Nephron (organoid): Measurements from ENCODE around the gene TPM1.

Experiments
- H3K27ac Mint-ChIP-seq, 3 experiments: 2 replicates each; pipeline ENCODE4 v1.8.0; 2020; ENCODE audit warnings: mixed read lengths in 3 of 3, mild to moderate bottlenecking in 2 of 3, moderate library complexity in 1 of 3
- H3K27me3 Mint-ChIP-seq: 2 replicates; pipeline ENCODE4 v1.8.0; 2021; ENCODE audit warnings: low read depth, mild to moderate bottlenecking, moderate library complexity, mixed read lengths
- H3K36me3 Mint-ChIP-seq: 2 replicates; pipeline ENCODE4 v1.8.0; 2020; ENCODE audit warnings: low read depth, mixed read lengths
- H3K4me1 Mint-ChIP-seq: 2 replicates; pipeline ENCODE4 v1.8.0; 2020; ENCODE audit warnings: mixed read lengths
- H3K4me3 Mint-ChIP-seq, 3 experiments: 2 replicates each; pipeline ENCODE4 v1.8.0; 2020; ENCODE audit warnings: mild to moderate bottlenecking in 3 of 3, mixed read lengths in 3 of 3, moderate library complexity in 2 of 3
- H3K9me3 Mint-ChIP-seq: 2 replicates; pipeline ENCODE4 v1.8.0; 2020; ENCODE audit warnings: mixed read lengths
- CTCF ChIP-seq, 3 experiments: fragments of 200-600 bp; sonication (generic); IDR thresholded peaks; one replicate each; pipeline ENCODE4 v1.5.0; 2021; ENCODE audit warnings: antibody characterized with exemption in 3 of 3; ENCODE audit not compliant: unreplicated experiment in 3 of 3

TPM1 gene

GRCh38 chr15:63050731-63051155 lies 8.2 kb downstream of the TPM1 start:
- Mint-ChIP-seq H3K27ac (peak overlapping the region; percentile 80 to 95 (median 89)), H3K4me3 (peak overlapping the region; percentile 91 to 96 (median 95)), H3K36me3 (peaks cover 30% of the 10 kb centered on the region), H3K4me1 (peaks cover 88% of the 10 kb centered on the region), H3K27me3 (no peaks in the 10 kb centered on the region), H3K9me3 (no peaks in the 10 kb centered on the region)
- no peak for TF ChIP-seq CTCF (IDR thresholded peaks at IDR 0.05; ENCODE audit: unreplicated experiment in 3 of 3)

GRCh38 chr15:63051156-63052066 lies 8.9 kb downstream of the TPM1 start:
- Mint-ChIP-seq H3K9me3 (no peaks in the 10 kb centered on the region), H3K27me3 (no peaks in the 10 kb centered on the region), H3K27ac (peak overlapping the region; percentile 80 to 95 (median 89)), H3K4me3 (peak overlapping the region; percentile 91 to 96 (median 95)), H3K36me3 (peaks cover 30% of the 10 kb centered on the region), H3K4me1 (peaks cover 89% of the 10 kb centered on the region)
- no peak for TF ChIP-seq CTCF (IDR thresholded peaks at IDR 0.05; ENCODE audit: unreplicated experiment in 3 of 3)

- Mint-ChIP-seq H3K27ac (peak overlapping the region; percentile 80 to 95 (median 89)), H3K4me3 (peak overlapping the region; percentile 43 to 91 (median 48)), H3K9me3 (no peaks in the 10 kb centered on the region), H3K27me3 (no peaks in the 10 kb centered on the region), H3K4me1 (peaks cover 89% of the 10 kb centered on the region), H3K36me3 (peaks cover 36% of the 10 kb centered on the region)
- TF ChIP-seq CTCF (IDR thresholded peaks at IDR 0.05; ENCODE audit: unreplicated experiment in 3 of 3), result no peak
Observed at GRCh38 chr15:63052077-63052841, 9.7 kb downstream of the TPM1 start.

GRCh38 chr15:63052961-63053698 lies 10.6 kb downstream of the TPM1 start:
- TF ChIP-seq CTCF (IDR thresholded peaks at IDR 0.05; ENCODE audit: unreplicated experiment in 3 of 3), result no peak

GRCh38 chr15:63054281-63054683 lies 11.7 kb downstream of the TPM1 start:
- no peaks in the 10 kb centered on the region for H3K27me3 Mint-ChIP-seq
- peak overlapping the region; percentile 71 to 87 (median 71) for H3K27ac Mint-ChIP-seq
- peaks cover 54% of the 10 kb centered on the region for H3K36me3 Mint-ChIP-seq
- no peak overlapping the region for H3K4me3 Mint-ChIP-seq
- peaks cover 81% of the 10 kb centered on the region for H3K4me1 Mint-ChIP-seq
- H3K9me3 Mint-ChIP-seq, result no peaks in the 10 kb centered on the region
- no peak for TF ChIP-seq CTCF (IDR thresholded peaks at IDR 0.05; ENCODE audit: unreplicated experiment in 3 of 3)

More at GRCh38 chr15:63052961-63053698, 10.6 kb downstream of the TPM1 start:
- H3K4me3 Mint-ChIP-seq, result peak overlapping the region; percentile 39 to 48 (median 40)
- no peaks in the 10 kb centered on the region for H3K9me3 Mint-ChIP-seq
- peaks cover 44% of the 10 kb centered on the region for H3K36me3 Mint-ChIP-seq
- no peaks in the 10 kb centered on the region for H3K27me3 Mint-ChIP-seq
- peaks cover 86% of the 10 kb centered on the region for H3K4me1 Mint-ChIP-seq
- H3K27ac Mint-ChIP-seq, result peak overlapping the region; percentile 80 to 89 (median 84)
